H1 (cell line): Measurements from ENCODE around the gene HDAC3. TPM values are rescaled to one million over a fixed set of nuclear protein-coding genes. Genes with fewer than 3 reads are reported as not detected.

Source experiments
- CTCF ChIA-PET: fragments of 300-600 bp; sonication (Branson Sonifier 250); formaldehyde crosslinking; loops from one replicate; lab custom pipeline; 2021; ENCODE audit not compliant: partially characterized antibody; lab: Charles Lee
- POLR2A ChIA-PET: fragments of 300-600 bp; sonication (Branson Sonifier 250); formaldehyde crosslinking; loops from one replicate; lab custom pipeline; 2021; ENCODE audit warnings: inconsistent platforms; ENCODE audit not compliant: partially characterized antibody; lab: Charles Lee
- DNase-seq, 2 experiments: peaks; one replicate each; pipeline versions ENCODE4 v3.0.0 to v3.0.0-alpha.2; 2010 to 2022; ENCODE audit warnings: low spot score in 2 of 2, low read depth in 1 of 2, mixed read lengths in 1 of 2
- FAIRE-seq: peaks from 2 replicates; lab custom pipeline; 2011; peaks lifted over from hg19 to GRCh38; lab: Jason Lieb, UNC
- H2AFZ ChIP-seq: 2 replicates; pipeline ENCODE4 v1.8.1; 2012; ENCODE audit warnings: low read length, inconsistent platforms
- H2AK5ac ChIP-seq: 2 replicates; pipeline ENCODE4 v1.6.1; 2013; ENCODE audit warnings: low read depth, low read length
- H2BK120ac ChIP-seq: replicated peaks from 2 replicates; pipeline ENCODE3; 2013; ENCODE audit warnings: low read depth, low read length, inconsistent platforms
- H2BK12ac ChIP-seq: 2 replicates; pipeline ENCODE4 v1.6.1; 2013; ENCODE audit warnings: low read depth, low read length
- H2BK15ac ChIP-seq: 2 replicates; pipeline ENCODE4 v1.6.1; 2013; ENCODE audit warnings: low read length
- H2BK20ac ChIP-seq: 2 replicates; pipeline ENCODE4 v1.6.1; 2013; ENCODE audit warnings: low read length
- H2BK5ac ChIP-seq: 2 replicates; pipeline ENCODE4 v1.6.1; 2013; ENCODE audit warnings: low read depth, low read length
- H3K14ac ChIP-seq: 2 replicates; pipeline ENCODE4 v1.6.1; 2013; ENCODE audit warnings: inconsistent platforms; ENCODE audit not compliant: insufficient read length
- H3K18ac ChIP-seq: 2 replicates; pipeline ENCODE4 v1.6.1; 2013; ENCODE audit warnings: low read length; ENCODE audit errors: extremely low read depth
- H3K23ac ChIP-seq: 2 replicates; pipeline ENCODE4 v1.6.1; 2013; ENCODE audit warnings: inconsistent platforms; ENCODE audit not compliant: insufficient read length
- H3K23me2 ChIP-seq: 2 replicates; pipeline ENCODE4 v1.6.1; 2013; ENCODE audit warnings: low read depth, low read length
- H3K27ac ChIP-seq: 2 replicates; pipeline ENCODE4 v1.6.1; 2011; ENCODE audit warnings: low read depth, low read length, inconsistent platforms
- H3K27me3 ChIP-seq, 4 experiments: replicated peaks in 1 of 4; 1 replicate in 1 of 4; 2 replicates in 3 of 4; pipeline versions ENCODE4 v1.6.1 to v1.8.1; 2011 to 2013; ENCODE audit warnings: low read length in 3 of 4, mild to moderate bottlenecking in 3 of 4, inconsistent platforms in 2 of 4, mixed read lengths in 2 of 4, moderate library complexity in 1 of 4; ENCODE audit not compliant: control insufficient read depth in 3 of 4, insufficient read depth in 3 of 4; ENCODE audit errors: extremely low read depth in 1 of 4
- H3K36me3 ChIP-seq, 4 experiments: 2 replicates each; pipeline versions ENCODE4 v1.6.1 to v1.8.1; 2011 to 2013; ENCODE audit warnings: mild to moderate bottlenecking in 4 of 4, low read length in 3 of 4, moderate library complexity in 2 of 4, control low read depth in 1 of 4, inconsistent platforms in 1 of 4; ENCODE audit not compliant: insufficient read depth in 4 of 4, control insufficient read depth in 2 of 4
- H3K4ac ChIP-seq: replicated peaks from 2 replicates; pipeline ENCODE3; 2013; ENCODE audit warnings: low read length, low read depth, mixed read lengths, inconsistent platforms; ENCODE audit not compliant: insufficient read length
- H3K4me1 ChIP-seq, 4 experiments: replicated peaks in 1 of 4; 1 replicate in 1 of 4; 2 replicates in 3 of 4; pipeline versions ENCODE4 v1.6.1 to v1.8.1; 2011 to 2013; ENCODE audit warnings: low read length in 3 of 4, inconsistent platforms in 2 of 4, mixed read lengths in 1 of 4; ENCODE audit not compliant: insufficient read depth in 4 of 4, control insufficient read depth in 3 of 4
- H3K4me2 ChIP-seq, 2 experiments: 2 replicates each; pipeline versions ENCODE4 v1.6.1 to v1.8.1; 2011 to 2013; ENCODE audit warnings: low read depth in 2 of 2, low read length in 2 of 2, control low read depth in 1 of 2, inconsistent platforms in 1 of 2, mild to moderate bottlenecking in 1 of 2; ENCODE audit not compliant: insufficient read depth in 1 of 2
- H3K4me3 ChIP-seq, 4 experiments: fragments of 200-600, 300-600 bp in 1 of 4; sonication (generic), shearing (Covaris generic), sonication (Bioruptor Twin) in 1 of 4; 2 replicates each; pipeline versions ENCODE4 v1.5.1 to v1.8.1; 2011 to 2016; ENCODE audit warnings: low read length in 4 of 4, low read depth in 3 of 4, control low read depth in 2 of 4, inconsistent platforms in 2 of 4, mild to moderate bottlenecking in 2 of 4, mixed read lengths in 1 of 4, moderate library complexity in 1 of 4; ENCODE audit not compliant: insufficient read depth in 2 of 4; ENCODE audit errors: extremely low read depth in 1 of 4
- H3K56ac ChIP-seq: replicated peaks from 2 replicates; pipeline ENCODE3; 2013; ENCODE audit warnings: low read depth, mild to moderate bottlenecking, mixed read lengths, low read length, inconsistent platforms; ENCODE audit not compliant: insufficient read length
- H3K79me1 ChIP-seq: 2 replicates; pipeline ENCODE4 v1.6.1; 2013; ENCODE audit warnings: low read depth, low read length, control low read depth
- H3K79me2 ChIP-seq, 2 experiments: 2 replicates each; pipeline versions ENCODE4 v1.6.1 to v1.8.1; 2012 to 2013; ENCODE audit warnings: low read length in 2 of 2, mild to moderate bottlenecking in 2 of 2, inconsistent platforms in 1 of 2; ENCODE audit not compliant: insufficient read depth in 2 of 2, control insufficient read depth in 1 of 2
- H3K9ac ChIP-seq, 4 experiments: replicated peaks in 1 of 4; 1 replicate in 1 of 4; 2 replicates in 3 of 4; pipeline versions ENCODE4 v1.6.1 to v1.8.1; 2011 to 2013; ENCODE audit warnings: low read depth in 3 of 4, low read length in 3 of 4, control low read depth in 2 of 4, mild to moderate bottlenecking in 2 of 4, moderate library complexity in 2 of 4, inconsistent platforms in 1 of 4; ENCODE audit errors: extremely low read depth in 1 of 4
- H3K9me3 ChIP-seq, 2 experiments: 2 replicates each; pipeline versions ENCODE4 v1.6.1 to v1.8.1; 2012 to 2013; ENCODE audit warnings: mild to moderate bottlenecking in 2 of 2, moderate library complexity in 2 of 2, control low read depth in 1 of 2, inconsistent platforms in 1 of 2, low read depth in 1 of 2, low read length in 1 of 2, mixed read lengths in 1 of 2; ENCODE audit not compliant: insufficient read depth in 2 of 2
- H4K20me1 ChIP-seq, 2 experiments: replicated peaks in 1 of 2; 2 replicates each; pipeline versions ENCODE3 to v1.8.1; 2011 to 2013; ENCODE audit warnings: inconsistent platforms in 2 of 2, low read length in 2 of 2, mild to moderate bottlenecking in 1 of 2; ENCODE audit not compliant: insufficient read depth in 2 of 2, control insufficient read depth in 1 of 2
- H4K5ac ChIP-seq: 2 replicates; pipeline ENCODE4 v1.6.1; 2013; ENCODE audit warnings: low read length, low read depth, mixed read lengths, inconsistent platforms; ENCODE audit not compliant: insufficient read length
- H4K8ac ChIP-seq: 2 replicates; pipeline ENCODE4 v1.8.0; 2013; ENCODE audit warnings: mild to moderate bottlenecking, moderate library complexity, low read length, inconsistent platforms; ENCODE audit not compliant: insufficient read depth; ENCODE audit errors: extremely low read depth
- H4K91ac ChIP-seq: replicated peaks from 2 replicates; pipeline ENCODE3; 2013; ENCODE audit warnings: low read length, mixed read lengths, inconsistent platforms; ENCODE audit not compliant: insufficient read length
- ATF2 ChIP-seq: IDR thresholded peaks from 2 replicates; pipeline ENCODE4 v1.6.1; 2012; ENCODE audit warnings: low read length, inconsistent platforms
- ATF3 ChIP-seq: IDR thresholded peaks from 2 replicates; pipeline ENCODE4 v1.6.1; 2011; ENCODE audit warnings: low read depth, mild to moderate bottlenecking, low read length; ENCODE audit not compliant: insufficient read depth
- WGBS, 2 experiments: shearing (Covaris generic) in 1 of 2; methylation state at CpG; one replicate each; pipeline versions ENCODE4 v1.1.6 to v1.1.7; 2013 to 2015; ENCODE audit warnings: low lambda C conversion rate in 2 of 2, mixed read lengths in 2 of 2, inconsistent platforms in 1 of 2, low coverage in 1 of 2, missing lambda C conversion rate in 1 of 2; ENCODE audit not compliant: insufficient replicate concordance in 2 of 2, insufficient coverage in 1 of 2, insufficient read length in 1 of 2; ENCODE audit errors: extremely low coverage in 1 of 2, missing lambda C conversion rate in 1 of 2; 5-methylcytosine and 5-hydroxymethylcytosine counted together
- polyA plus RNA-seq, 7 experiments: library from polyadenylated mRNA; depleted of rRNA in 3 of 7; stranded (reverse) in 5 of 7; unstranded in 2 of 7; fragments of >200 nt in 5 of 7; fragments of 200-250 nt in 2 of 7; gene quantifications; 1 replicate in 5 of 7; 2 replicates in 1 of 7; 4 replicates in 1 of 7; pipeline versions ENCODE4 v1.2.1 to v1.2.3, GENCODE V29; 2011 to 2013; ENCODE audit warnings: missing spikeins in 2 of 7, mixed read lengths in 2 of 7
- total RNA-seq: library from RNA; stranded (reverse); fragmentation: NEBNext Ultra II Directional; extraction: Animal tissue kit (Norgen Biotek cat#: 25700); gene quantifications from 2 replicates; pipeline ENCODE4 v1.2.1, GENCODE V29; 2021
- TF ChIP-seq, protein P1 (sequence below): IDR thresholded peaks from 2 replicates; pipeline ENCODE4 v1.6.1; 2012; ENCODE audit warnings: inconsistent platforms

HDAC3 gene
- total and polyA plus RNA-seq, 2 of the 8 experiments (the other 6 are each of a cell fraction or from before 2014, with no cell fraction given) = 99.0 to 120 TPM

DNA sequence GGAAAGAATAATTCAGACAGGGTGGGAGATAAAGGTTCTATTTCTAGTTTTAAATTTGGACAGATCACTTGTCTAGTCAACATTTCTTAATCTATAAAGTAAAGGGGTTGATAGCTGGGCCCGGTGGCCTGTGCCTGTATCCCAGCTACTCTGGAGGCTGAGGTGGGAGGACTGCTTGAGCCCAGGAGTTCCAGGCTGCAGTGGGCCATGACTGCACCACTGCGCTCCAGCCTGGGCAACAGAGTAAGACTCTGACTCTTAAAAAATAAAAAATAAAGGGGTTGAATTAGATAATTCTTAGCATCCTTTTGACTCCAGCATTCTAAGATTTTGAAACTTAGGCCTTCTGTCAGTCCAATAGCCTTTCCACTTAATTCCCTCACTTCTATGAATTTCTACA, 28.6 kb downstream of the HDAC3 start:
- peaks cover 4 to 7% of the 10 kb centered on the region in 2 experiments for H4K20me1 ChIP-seq
- no peak overlapping the region for H4K91ac ChIP-seq
- no peak overlapping the region for H2BK5ac ChIP-seq
- no peak overlapping the region for H3K9ac ChIP-seq
- no peak overlapping the region for H3K4ac ChIP-seq
- CTCF ChIA-PET = interaction anchor here (0.6 to 8.8 kb wide), 6 partner anchors 9 to 353 kb away, joined by 3 to 74 read pairs (median 5); no protein-coding TSS in a partner anchor
- no peak for DNase-seq
- no peak overlapping the region for H2BK20ac ChIP-seq
- H3K36me3 ChIP-seq = no peaks in the 10 kb centered on the region
- H2AFZ ChIP-seq = no peak overlapping the region
- no peak overlapping the region for H4K8ac ChIP-seq
- no peak overlapping the region for H2AK5ac ChIP-seq
- FAIRE-seq = no peak
- H3K56ac ChIP-seq = no peak overlapping the region
- H3K4me3 ChIP-seq = no peak overlapping the region
- H3K18ac ChIP-seq = no peak overlapping the region
- H3K4me2 ChIP-seq = no peak overlapping the region
- H3K27me3 ChIP-seq = no peaks in the 10 kb centered on the region
- WGBS, 2 experiments = 97% methylated on average over 2 of the region's 2 CpGs; no CpG with 5 or more reads in 1 of the 2 experiments
- no peaks in the 10 kb centered on the region for H3K9me3 ChIP-seq
- no peak overlapping the region for H4K5ac ChIP-seq
- no peak overlapping the region for H3K27ac ChIP-seq
- peaks cover 9 to 96% of the 10 kb centered on the region in 2 experiments; a peak in 3 of 4 replicates for H3K79me2 ChIP-seq
- H3K4me1 ChIP-seq = no peaks in the 10 kb centered on the region; a peak in 2 of 7 replicates
- no peak overlapping the region for H3K14ac ChIP-seq
- H2BK12ac ChIP-seq = no peak overlapping the region
- H2BK15ac ChIP-seq = no peak overlapping the region
- no peak overlapping the region for H3K23ac ChIP-seq
- H3K79me1 ChIP-seq = peaks cover 7% of the 10 kb centered on the region
- TF ChIP-seq ATF3 = no peak
- TF ChIP-seq ATF2 = no peak
- TF ChIP-seq, protein P1, sequence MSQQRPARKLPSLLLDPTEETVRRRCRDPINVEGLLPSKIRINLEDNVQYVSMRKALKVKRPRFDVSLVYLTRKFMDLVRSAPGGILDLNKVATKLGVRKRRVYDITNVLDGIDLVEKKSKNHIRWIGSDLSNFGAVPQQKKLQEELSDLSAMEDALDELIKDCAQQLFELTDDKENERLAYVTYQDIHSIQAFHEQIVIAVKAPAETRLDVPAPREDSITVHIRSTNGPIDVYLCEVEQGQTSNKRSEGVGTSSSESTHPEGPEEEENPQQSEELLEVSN = no peak
- H3K23me2 ChIP-seq = no peaks in the 10 kb centered on the region
- no peak overlapping the region for H2BK120ac ChIP-seq
- POLR2A ChIA-PET = interaction anchor here (1.1 to 7.9 kb wide), 3 partner anchors 8 to 15 kb away, joined by 3 to 55 read pairs (median 3); partner anchors contain the start of gene DIAPH1
